GM18870 (cell line): Measurements from ENCODE around the gene DNAAF8.

Experiments
- ATAC-seq: cut with Tn5 transposase; IDR thresholded peaks from one replicate; pipeline ENCODE4 v1.9.1; 2021; ENCODE audit warnings: moderate library complexity; ENCODE audit not compliant: unreplicated experiment

The DNAAF8 gene

DNA sequence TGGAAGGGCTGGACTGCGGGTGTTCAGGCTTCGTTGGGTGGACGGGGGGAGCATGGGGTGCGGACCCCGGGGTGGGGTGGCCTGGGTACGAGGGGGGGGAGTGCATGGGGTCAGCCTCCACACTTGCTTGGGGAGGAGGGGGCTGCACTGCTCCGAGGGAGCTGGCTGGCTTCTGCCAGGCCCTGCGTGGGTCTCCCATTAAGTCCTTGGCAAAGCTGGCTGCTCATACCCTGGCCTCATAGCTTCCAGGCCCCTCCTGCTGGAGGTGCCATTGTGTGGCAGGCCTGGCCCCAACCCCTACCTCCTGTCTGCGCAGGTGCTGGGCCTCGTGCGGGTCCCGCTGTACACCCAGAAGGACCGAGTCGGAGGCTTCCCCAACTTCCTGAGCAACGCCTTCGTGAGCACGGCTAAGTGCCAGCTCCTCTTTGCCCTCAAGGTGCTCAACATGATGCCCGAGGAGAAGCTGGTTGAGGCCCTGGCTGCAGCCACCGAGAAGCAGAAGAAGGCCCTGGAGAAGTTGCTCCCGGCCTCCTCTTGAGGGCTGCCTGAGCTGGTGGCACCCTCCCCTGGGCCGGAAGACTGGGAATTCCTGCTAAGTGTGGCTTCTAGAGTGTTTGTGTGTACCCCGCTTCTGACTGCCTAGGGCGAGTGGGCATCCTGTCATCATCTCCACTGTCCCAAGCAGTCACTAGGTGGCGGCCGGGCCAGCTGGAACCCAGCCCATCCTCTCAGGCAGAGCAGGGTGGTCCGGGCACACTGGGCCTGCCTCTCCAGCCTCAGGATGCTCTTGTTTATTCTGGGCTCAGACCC is 39.5 kb upstream of the DNAAF8 start:
- no peak for ATAC-seq

DNA sequence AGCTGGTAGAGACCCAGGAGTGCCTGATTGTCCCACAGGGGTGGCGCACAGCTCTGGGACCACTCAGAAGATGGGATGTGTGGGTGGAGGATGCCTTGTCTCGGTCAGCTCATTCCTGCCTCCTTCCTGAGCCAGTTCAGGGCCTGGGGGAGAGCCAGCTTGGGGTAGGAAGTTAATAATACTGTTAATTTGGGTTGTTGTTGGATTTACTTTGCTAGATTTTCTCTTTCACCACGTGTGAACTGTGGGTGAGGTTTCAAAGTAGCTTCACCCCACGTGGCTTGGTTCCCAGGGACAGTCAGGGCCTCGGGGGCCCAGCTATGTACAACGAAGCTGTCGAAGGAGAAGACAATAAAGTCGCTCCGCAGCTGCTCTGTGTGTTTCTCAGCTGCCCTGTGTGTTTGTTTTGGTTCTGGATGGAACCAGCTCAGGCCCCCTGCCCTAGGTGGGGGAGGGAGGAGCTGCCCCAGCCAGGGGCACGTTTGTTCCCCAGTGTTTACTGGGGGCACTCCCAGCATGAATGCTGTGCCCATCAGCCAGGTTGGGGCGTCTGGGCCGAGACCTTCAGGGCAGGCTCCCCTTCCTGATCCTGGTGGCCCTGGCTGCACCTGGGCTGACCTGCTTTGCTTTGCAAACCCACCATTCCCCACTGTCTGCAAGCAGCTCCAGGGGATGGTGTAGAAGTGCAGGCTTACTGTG is 38.7 kb upstream of the DNAAF8 start:
- no peak for ATAC-seq

- ATAC-seq: no peak
Measured at GRCh38 chr16:4696172-4696904, 38.0 kb upstream of the DNAAF8 start.

- ATAC-seq: no peak
Measured at GRCh38 chr16:4696905-4697847, 37.2 kb upstream of the DNAAF8 start.

DNA sequence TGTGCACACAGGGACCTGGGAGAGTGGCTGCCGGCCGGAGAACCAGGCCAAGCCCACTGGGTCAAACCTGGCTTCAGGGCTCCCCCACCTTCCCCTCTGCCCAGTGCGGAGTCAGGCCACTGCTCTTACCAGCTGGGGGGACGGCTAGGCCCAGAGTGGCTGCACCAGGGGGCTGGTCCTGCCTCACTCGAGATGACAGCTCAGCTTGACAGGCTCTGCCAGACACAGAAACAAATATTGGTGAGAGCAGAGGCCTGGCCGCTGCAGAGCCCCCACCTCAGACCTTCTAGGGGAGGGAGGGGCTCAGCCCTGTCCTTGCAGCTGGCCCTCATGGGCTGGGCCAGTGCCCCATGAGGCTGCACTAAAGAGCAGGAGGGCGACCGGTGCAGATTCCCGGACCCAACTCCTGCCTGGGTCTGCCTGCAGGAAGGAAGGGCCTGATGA is 36.5 kb upstream of the DNAAF8 start:
- no peak for ATAC-seq

DNA sequence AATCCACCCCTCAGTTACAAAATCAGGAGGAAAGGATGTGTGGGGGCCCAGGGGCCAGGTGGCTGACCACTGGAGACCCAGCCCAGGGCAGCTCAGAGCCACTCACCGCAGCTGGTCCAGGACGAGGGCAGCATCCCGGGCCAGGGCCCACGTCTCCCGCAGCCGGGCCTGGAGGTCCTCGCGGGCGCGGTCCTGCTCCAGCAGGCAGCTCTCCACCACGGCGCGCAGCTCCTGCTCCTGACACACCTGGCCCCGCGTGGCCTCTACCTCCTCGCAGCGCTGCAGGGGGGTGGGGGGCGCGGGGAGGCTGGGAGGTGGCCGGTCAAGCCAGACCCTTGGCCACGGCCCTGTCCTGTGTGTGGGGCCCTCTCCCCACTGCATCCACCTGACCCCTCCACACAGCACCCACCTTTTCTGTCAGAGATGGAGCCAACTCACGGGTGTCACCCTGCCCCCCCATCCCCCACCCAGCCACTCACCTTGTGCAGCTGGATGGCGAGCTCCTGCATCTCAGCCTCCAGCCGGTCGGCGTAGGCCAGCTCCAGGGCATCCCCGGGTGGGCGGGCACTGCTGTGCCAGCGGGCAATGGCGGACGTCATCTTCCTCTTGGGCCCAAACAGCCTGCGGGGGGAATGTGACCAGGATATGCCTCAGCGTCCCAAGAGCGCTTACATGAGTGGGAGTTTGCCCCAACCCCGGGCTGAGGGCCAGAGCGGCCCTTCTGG is 35.9 kb upstream of the DNAAF8 start:
- no peak for ATAC-seq

GRCh38 chr16:4699046-4699556 is 35.2 kb upstream of the DNAAF8 start:
- ATAC-seq: no peak

DNA sequence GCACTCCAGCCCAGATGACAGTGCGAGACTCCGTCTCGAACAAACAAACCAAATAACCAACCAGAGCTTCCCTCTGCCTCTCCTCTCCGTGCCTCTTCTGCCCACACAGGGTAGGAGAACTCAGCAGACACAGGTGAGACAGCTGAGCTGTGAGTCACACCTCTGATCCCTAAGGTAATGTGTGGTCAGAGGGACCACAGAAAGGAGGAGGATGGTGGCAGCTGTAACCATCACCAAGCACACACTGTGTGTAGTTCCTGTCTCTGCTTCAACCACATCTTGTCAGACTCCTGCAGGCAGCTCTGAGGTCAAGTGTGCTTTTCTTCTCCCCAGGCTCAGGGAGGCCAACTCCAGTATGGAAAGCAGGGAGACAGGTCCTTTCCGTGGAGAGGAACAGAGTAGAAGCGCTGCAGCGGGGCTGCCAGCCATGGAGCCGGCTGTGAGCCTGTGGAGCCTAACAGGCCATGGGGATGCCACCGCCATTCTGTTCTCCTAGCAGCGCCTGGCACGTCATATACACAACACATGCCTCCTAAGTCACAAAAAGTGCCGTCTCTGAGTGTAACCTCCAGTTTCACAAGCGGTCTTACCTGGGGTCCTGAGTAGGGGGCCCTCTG is 33.8 kb upstream of the DNAAF8 start:
- no peak for ATAC-seq

- no peak for ATAC-seq
Measured at GRCh38 chr16:4700997-4701743, 33.2 kb upstream of the DNAAF8 start.

DNA sequence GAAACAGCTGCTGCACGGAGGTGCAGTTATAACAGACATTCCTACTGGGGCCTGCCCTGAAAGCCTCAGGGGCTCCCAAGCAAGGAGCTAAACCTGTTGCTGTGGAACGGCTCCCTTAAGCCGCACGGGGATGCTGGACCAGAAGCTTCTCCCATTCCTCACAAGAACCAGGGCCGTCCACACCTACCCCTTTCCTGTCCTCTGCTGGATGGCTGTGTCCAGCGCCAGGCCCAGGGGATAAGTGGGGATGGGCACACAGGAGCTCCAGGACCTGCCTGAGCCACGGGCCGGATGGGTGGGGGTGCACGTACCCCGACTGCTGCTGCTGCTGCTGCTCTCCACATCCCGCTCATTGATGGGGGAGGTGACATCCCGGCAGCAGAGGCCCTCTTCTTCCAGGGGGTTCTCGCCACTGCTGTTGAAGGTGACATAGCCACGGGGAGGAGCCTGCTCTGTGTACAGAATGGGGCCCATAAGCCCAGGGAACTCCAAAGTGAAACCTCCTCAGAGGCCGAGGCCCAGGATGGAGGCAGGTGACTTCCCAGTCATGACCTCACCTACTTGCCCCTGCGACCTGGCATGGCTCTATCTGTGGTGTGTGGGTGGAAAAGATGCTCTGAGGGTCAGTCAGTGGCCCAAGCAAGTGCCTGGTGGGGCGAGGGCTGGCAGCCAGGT is 32.4 kb upstream of the DNAAF8 start:
- no peak for ATAC-seq

DNA sequence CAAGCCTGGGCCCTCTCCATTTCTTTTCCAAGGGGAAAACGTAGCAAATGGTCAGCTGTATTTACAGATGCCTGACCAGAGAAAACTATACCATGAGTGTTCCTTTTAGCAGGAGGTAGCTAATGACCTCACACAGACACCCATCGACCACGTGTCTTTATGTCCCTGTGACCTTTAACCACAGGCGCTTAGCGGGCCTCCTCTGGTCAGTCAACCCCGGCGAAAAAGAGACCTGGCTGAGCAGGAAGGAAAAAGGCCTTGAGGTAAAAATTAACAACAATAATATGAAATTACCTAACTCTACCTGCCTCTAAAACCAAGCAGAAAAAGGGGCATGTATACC is 31.9 kb upstream of the DNAAF8 start:
- no peak for ATAC-seq

DNA sequence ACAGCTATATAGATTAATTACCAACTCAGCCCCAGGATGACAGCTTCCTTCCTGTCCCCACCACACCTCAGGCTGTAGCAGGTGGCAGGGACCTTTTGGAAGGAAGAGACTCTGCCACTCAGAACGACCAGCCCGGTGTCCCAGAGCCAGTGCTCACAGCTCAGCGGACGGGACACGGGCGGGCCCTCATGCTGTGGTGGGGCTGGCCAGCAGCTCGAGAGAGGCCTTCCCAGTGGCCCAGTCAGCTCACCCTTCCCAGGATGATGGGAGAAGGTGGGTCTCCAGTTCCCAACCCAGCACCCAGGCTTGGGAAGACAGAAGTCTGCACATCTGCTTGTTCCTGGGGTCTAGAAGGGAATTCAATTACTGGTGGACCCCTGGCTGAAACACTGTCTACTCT is 30.4 kb upstream of the DNAAF8 start:
- no peak for ATAC-seq

GRCh38 chr16:4704491-4704890 is 29.8 kb upstream of the DNAAF8 start:
- ATAC-seq: no peak

- ATAC-seq: no peak
Measured at GRCh38 chr16:4704913-4705312, 29.4 kb upstream of the DNAAF8 start.

DNA sequence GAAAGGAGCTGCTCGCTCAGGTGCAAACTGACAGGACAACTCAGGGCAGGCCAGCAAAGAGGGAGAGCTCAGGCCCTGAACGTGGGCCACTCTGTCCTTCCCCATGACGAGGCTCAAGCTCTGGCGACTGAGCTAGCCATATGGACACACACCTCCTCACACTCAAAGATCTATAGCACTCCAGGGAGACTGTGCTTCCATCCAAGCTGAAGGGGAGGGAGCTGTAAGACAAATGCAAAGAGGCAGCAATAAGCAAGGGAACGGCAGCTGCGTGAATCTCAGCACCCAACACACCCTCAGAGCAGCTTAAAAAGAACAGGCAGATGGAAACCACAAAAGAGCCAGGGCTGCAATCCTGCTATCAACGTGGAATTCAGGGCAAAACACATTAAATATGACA is 27.5 kb upstream of the DNAAF8 start:
- no peak for ATAC-seq

DNA sequence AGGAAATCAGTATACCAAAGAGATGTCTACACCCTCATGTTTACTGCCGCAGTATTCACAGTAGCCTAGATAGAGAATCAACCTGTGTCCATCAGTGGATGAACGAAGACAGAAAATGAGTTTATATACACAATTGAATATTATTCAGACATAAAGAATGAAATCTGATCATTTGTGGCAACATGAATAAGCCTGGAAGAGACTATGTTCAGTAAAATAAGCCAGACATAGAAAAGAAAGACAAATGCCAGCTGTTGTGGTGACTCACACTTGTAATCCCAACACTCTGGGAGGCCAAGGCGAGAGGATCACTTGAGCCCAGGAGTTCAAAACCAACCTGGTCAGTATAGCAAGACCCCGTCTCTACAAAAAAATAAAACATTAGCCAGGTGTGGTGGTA is 24.9 kb upstream of the DNAAF8 start:
- no peak for ATAC-seq

DNA sequence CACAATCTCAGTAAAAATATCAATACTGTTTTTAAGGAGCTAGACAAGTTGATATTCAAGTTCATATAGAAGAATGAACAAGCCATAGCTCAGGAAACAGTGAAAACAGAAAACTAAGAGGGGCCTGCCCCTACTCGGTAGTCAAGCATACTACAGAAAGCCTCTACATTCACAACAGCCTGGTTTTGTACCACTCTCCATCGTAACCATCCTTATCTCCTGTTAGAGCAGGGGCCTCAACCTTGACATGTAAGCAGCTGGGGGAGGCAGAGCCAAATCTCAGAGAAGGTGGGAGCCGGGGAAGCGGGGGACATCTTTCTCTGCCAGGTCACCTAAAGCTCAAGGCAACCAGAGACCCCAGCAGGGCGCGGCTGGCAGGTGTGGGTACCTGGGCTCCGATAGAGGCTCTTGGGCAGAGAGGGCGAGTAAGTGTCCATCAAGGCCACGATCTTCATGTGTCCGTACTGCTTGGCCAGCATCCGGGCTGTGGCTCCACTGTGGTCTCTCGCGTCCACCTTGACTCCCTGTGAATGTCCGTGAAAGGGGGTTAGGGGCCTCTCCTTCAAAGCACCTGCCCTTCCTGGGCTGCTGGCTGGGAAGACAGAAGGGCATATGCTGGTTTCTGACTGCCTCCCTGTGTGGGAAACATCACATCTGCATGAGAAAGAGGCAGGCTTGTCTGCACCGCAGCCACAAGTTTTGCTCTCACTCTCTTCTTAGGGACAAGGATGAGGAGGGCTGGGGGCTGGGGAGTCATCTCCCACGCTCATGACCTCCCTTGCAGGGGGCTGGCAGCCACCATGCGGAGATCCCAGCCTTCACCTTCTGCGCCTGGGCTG is 20.5 kb upstream of the DNAAF8 start:
- no peak for ATAC-seq
